Anterior cingulate cortex (tissue), 58 donors: ENCODE measurements around the gene NFKBIZ.

Experiments
- DNase-seq, 58 donors: peaks; one replicate each; lab custom pipeline; 2025; lab: John Stamatoyannopoulos, UW

NFKBIZ gene

DNA sequence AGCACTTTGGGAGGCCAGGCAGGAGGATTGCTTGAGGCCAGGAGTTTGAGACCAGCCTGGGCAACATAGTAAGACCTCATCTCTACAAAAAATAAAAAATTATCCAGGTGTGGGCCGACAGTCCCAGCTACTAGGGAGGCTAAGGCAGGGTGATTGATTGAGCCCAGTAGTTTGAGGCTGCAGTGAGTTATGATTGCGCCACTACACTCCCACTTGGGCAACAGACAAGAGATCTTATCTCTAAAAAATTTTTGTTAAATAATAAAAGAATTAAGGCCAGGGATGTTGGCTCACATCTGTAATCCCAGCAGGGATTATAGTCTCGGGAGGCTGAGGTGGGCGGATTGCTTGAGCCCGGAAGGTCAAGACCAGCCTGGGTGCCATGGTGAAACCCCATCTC is 25.8 kb upstream of the NFKBIZ start:
- no peak for DNase-seq

DNA sequence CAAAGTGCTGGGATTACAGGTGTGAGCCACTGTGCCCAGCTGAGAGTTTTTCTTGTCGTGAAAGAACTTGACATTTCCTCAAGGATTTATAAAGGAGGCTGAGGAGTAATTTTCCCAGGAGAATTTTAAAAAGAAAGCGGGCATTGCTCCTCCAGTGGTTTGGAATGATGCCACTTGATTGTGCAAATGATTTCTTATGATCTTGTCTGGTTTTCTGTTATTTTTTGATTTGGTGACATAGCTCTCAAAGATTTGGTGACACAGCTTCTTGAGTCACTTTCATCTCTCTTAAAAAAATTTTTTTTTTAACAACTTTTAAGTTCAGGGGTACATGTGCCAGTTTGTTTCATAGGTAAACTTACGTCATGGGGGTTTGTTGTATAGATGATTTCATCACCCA is 24.6 kb upstream of the NFKBIZ start:
- no peak for DNase-seq

DNA sequence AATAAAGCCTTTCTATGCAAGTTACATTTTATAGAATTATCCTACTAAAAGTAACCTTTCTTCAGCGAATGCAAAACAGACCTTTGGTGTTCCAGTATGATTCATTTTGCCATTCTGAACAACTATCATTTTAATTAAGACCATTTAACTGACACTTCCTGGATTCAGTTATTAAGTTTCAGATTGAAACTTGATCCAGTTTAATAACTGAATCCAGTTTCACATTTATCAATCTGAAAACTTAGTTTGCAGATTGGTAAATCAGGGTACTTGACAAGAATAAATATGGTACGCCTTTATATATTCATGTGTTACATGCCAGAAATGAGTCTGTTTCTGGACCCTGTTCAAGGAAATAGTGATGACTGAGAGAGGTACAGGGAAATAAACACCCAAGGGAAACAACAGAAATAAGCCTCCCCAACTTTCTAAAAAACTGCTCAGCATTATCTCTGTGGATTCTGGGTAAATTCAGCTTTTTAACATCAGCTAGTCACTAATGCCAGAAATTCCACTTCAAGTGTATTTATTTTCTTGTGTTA is 23.3 kb upstream of the NFKBIZ start:
- DNase-seq: no peak

DNA sequence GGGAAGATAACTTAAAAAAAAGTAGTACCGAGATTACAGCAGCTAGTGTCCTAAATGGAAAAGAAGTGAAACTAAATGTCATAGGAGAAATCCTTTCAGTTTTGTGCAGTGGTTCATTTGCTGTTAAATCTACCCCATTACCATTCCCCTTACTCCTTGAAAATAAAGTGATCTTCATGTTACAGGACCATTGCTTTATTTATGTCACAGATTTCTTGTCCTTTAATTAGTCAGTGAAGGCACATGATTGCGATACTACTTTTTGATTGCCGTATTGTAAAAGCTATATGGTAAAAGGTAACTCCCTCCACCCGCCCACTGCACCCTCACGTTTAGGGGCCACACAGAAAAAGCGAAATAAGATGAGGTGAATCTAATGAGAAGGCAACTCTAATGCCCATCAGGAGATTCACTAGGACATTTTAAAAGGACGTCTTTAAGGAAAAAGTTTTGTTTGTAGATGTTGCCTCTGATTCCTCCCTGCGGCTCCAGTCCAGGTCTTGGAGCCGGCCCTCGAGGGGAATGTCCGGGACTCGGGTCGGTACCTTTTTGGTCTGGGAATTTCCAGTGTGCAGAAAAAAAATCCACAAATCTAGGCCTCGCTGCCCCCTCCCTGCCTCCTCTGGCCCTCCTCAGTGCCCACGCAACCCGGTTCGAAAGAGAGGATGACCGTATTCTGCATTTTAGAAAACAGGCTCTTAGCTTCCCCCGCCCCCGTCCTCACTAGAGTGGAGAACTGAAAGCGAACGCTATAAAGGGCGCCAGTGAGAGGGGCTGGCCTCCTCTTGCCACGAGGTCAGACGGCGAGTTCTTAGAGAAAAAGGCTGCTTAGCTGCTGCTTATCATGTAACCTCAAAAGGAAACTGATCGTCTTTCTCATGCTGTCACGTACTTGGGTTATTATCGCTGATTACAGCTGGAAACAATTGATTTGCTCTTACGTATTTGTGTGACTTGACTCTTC is 21.8 kb upstream of the NFKBIZ start:
- DNase-seq: peak in 49 of 58 donors; percentile 3 to 66 (median 38)

DNA sequence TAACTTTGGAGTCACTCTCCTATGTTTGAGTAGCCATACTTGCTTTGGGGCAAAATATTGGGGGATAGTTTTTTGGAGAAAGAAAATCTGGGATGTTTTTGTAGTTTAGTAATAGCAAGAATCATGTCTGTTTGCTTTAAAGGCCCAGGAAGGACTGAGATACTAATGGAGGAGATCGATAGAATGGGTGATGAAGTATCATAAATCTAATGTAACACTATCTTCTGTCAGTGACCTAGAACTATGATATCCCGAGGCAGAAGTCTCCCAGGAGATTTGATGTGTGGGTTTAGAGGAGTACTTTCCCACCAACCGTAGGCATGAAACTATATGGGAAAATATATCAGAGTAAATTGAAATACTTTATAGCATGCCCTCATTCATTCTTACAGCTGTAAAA is 21.0 kb upstream of the NFKBIZ start:
- DNase-seq: no peak

DNA sequence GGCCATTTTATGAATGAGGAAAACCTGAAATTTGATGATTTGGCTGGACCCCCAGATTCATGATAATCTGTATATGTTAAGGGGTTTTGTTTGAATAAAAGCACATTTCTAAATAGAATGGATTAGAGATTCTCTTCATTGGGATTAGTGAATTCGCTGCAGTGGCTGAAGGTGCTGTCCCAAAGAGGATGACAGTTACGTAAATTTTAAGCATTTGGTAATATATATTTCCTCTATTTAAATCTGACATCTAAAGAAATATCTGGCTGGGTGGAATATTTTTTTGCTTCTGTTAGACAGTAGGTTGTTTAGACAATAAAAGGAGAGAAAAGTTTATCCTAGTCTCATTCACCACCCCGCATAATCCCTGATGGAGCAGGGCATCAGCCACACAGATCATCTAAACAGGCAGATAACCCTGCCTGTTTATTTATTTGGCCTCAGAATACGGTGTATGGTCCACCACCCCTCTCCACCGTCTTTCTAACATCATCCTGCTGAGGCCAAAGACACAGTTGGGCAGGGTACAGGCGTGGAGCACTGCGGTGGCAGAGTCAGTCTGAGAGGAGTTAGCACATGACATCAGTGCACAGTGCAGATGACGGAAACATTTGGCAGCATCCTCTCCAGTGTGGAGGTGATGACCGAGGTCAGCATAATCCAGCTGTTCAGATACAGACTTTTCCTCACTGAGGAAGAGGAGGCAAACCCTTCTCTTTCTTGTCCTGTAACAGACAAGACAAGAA is 20.4 kb upstream of the NFKBIZ start:
- DNase-seq: peak in 18 of 58 donors; percentile 1 to 59 (median 12)

DNA sequence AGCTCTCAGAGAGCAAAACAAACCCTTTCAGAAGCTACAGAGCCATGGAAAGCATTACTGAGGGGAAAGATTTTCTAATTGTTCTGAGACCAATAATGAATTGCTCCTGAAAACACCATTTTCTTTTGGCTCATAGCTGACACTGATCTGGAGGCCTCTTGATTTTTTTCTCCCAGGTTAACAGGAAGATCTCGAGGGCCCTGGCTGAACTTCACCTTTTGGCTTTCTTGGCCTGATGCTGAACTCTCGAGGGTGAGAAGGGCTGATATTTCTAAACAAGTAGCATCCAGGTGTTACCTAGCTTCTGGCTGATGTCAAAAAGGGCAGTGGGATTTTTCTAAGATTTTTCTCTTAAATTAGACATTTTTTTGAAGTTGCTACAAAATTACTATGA is 19.9 kb upstream of the NFKBIZ start:
- DNase-seq: no peak

DNA sequence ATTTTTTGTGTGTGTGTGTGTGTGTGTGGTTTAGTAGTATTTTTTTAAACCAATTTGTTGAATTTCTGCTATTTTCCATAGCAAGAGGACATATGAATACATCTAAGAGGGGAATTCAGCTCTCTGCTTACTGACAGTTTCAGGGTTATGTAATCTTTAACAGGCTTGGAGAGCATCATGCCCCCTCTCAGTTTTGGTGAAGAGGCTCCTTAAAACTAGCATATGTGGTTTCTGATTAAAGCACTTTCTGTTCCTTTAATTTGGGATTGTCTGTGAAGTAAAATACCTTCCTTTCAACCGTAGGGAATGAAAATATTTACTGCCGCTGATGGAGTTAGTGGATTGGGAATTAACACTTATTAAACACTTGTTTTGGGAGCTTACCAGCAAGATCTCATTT is 19.4 kb upstream of the NFKBIZ start:
- DNase-seq: no peak

DNA sequence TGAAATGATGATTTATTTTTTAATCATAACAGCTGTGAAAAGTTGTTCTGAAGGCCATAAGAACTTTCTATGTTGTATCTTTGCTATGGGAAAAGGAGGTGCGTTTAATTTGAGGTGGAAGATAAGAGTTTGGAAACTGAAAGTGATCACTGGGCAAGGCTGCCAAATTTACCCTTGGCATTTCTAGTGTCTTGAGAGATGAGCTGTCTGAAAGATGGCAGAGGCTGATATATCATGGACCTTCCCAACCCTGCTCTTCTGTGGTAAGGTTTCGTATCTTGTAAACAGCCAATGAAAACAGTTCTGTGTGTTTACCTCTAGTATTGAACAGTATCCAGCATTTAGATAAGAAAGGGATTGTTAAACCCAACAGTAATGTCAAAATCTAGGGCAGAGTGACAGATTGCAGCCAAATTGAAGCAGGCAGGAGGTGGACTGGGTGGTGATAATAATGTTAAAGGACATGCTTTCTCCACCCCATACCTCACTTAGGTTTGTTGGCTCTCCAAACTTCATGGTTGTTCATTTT is 15.8 kb upstream of the NFKBIZ start:
- DNase-seq: no peak

DNA sequence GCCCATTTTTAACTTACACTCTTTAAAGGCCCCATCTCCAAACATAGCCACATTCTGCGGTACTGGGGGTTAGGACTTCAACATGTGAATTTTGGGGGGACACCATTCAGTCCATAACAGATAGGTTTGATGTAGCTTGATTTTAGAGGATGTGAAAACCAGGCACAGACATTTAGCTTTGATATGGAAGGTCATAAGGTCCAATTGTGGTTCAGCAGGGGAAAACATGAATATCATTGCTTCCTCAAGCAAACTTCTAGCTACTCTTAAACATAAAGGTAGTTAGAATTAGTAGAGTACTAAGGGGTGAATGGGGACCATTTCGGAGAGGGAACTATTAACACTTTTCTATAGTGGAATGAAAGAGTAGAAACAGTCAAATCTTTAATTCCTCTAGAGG is 13.6 kb upstream of the NFKBIZ start:
- DNase-seq: no peak

DNA sequence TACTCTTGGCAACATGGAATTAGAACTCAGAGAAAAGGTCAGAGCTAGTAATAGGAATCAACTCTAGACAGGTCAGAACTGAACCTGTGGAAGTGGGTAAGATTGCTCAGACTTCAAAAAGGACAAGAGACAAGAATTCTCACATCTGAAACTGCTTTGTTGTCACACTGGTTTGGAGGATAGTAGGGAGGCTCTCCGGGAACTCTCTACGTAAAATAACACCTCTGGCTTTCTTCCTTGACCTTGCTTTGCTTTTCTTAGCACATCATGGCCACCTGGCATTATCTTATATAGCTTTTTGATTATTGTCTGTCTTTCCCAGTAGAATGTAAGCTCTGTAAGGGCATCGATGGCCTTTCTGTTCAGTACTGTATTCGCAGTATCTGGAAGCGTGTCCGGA is 13.2 kb upstream of the NFKBIZ start:
- DNase-seq: no peak

DNA sequence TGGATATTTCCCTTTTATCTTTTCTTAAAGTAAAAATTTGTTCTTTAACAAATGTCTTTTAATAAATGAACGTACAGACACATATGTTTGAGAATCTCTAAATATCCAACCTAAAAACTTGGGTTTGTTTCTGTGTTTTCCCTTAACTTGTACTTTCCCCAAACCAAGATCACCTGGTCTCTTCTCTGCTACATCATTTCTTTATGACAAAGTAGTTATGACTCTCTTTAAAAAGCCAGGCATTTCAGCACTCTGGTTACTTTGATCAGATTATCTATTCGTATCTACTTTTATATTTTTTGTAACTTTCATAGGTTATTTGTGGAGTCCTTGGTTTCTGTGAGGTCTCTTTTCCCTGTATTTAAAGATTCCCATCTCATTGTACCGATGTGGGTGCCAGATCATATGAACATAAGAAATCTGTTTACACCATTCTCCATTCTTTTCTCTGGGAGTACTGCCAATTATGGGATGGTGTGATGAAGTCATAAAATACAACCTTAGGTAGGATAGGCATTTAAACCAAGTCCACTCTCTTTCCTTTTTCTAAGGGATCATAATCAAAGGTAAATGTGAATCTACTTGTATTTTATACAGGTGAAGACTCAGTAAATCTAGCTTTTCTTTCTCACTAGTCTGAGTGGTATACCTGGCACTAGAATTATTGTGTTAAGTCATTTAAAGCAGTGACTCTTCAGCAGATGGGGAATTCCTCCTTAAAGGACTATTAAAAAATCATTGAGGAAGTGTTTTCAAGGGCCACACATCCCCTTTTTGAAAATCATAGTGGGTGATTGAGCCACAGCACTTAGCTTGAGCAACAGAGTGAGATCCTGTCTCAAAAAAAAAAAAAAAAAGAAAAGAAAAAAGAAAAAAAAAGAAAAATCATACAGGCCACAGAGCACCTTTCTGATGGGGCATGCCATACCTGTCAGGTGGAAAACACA is 12.4 kb upstream of the NFKBIZ start:
- peak in 1 of 58 donors; percentile 14 for DNase-seq

DNA sequence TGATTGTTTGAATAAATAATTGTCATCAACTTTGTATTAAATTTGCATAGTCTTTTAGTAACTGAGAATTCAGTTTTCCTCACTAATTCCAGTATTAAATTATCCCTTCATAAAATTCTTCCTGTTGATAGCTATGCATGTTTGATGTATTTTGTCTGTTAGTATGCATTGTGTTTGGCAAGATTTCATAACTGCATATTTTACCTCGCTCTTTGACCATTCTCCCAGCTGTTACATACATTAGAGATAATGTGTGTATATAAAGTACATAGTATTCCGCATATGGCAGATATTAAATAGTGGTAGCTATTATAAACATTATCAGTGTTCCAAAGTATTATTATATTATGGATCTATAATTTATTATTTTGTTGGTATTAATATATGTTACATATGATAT is 10.6 kb upstream of the NFKBIZ start:
- no peak for DNase-seq

DNA sequence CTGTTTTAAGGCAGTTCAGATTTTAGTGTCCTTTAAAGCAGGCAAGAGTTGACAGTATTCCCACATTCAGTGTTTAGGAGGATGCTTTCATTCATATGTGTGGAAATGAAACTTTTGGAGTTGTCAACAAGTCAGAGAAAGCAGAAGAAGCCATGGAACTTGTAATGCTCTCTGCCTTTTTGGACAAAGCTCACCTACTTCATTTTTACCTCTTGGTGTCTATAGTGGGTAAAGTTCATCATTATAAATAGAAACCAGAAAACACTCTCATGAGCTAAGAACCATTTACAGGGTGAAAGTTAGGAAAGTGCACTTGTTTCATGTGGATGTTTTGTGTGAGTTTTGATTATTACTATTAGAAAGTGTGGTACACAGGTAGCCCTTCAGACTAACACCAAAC is 9.2 kb upstream of the NFKBIZ start:
- DNase-seq: no peak

DNA sequence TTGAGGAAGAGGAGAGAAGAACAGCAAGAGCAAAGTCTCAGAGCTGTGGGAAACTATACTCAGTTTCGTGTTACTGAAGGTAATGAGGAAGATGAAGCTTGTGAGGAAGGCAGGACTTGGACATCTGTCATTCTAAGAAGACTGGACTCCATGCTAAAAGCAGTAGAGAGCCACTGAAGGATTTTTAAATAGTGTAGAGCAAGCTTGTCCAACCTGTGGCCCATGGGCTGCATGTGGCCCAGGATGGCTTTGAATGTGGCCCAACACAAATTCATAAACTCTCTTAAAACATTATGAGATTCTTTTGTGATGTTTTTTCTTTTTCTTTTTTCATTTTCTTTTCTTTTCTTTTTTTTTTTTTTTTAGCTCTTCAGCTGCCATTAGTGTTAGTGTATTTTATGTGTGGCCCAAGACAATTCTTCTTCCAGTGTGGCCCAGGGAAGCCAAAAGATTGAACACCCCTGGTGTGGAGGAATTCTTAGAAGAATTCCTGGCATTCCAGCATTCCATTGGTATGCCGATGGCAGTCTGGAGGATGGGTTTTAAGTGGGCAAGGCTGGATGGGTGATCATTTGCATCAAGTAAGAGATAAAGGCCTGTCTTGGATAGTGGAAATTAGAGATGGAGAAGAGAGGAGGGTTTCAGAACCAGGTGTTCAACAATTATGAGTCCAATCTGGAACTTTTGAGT is 6.9 kb upstream of the NFKBIZ start:
- DNase-seq: no peak

DNA sequence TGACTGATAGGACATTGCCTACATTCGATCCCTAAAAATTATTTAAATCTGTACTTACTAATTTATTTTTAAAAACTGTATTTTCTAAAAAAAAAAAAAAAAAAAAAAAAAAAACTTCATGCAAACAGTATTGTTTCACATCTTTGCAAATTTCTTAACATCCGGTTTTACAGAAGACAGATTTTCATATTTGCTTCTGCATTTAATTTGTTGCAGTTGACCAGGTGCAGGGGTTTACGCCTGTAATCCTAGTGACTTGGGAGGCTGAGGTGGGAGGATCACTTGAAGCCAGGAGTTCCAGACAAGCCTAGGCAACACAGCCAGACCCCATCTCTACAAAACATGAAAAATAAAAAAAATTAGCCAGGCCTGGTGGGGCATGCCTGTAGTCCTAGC is 6.4 kb upstream of the NFKBIZ start:
- no peak for DNase-seq

DNA sequence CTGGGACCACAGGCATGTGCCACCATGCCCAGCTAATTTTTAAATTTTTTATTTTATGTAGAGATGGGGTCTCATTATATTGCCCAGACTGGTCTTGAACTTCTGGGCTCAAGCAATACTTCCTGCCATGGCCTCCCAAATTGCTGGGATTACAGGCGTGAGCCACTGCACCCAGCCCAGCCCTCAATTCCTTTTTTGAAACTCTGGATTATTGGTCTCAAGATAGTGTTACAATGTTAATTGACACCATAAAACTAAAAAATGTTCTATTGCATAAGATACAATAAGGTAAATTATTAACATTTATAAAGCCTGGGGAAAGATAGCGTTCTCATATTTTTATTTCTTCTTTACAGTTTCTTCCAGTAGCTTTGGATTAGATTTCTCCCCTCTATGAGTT is 3.9 kb upstream of the NFKBIZ start:
- no peak for DNase-seq

DNA sequence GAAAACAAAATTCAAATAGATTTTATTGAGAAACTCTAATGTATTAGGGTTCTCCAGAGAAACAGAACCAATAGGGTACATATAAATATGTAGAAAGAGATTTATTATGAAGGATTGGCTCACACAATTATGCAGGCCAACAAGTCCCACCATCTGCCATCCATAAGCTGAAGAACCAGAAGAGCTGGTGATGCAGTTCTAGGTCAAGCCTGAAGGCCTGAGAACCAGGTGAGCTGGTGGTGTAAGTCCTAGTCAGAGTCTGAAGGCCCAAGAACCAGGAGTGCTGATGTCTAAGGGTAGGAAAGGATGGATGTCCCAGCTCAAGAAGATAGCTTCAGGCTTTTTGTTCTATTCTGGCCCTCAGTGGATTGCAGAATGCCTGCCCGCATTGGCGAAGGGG is 2.6 kb upstream of the NFKBIZ start:
- no peak for DNase-seq

DNA sequence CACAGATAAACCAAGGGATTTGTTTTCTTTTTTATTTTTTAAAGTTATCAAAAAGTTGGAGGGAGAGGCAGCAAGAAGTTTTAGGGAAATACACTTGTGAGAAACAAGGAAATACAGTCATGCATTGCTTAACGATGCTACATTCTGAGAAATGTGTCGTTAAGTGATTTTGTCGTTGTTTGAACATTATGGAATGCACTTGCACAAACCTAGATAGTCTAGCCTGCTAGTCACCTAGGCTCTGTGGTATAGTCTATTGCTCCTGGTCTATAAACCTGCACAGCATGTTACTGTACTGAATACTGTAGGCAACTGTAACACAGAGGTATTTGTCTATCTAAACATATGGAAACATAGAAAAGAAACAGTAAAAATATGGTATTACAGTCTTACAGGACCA is 2.0 kb upstream of the NFKBIZ start:
- no peak for DNase-seq

DNA sequence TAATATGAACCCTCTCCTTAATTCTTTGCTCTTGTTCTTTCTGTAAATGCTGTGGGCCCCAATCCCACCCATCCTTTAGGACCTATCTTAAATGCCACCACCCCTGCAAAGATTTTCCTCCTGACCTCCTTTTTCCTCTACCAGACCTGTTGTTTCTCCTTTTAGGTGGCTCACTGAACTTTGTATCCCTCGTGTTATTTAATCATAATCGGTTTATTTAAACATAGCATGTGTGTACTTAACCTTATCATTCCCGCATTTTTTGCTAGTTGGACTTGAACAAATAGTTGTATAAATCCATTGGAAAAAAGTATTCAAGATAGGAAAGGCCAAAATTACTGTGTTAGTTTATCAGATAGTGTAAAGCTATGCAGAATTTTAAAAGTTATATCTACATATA is 988 bp upstream of the NFKBIZ start:
- DNase-seq: no peak
